Measurements from ENCODE around the gene HIPK4.

HIPK4 gene

DNA sequence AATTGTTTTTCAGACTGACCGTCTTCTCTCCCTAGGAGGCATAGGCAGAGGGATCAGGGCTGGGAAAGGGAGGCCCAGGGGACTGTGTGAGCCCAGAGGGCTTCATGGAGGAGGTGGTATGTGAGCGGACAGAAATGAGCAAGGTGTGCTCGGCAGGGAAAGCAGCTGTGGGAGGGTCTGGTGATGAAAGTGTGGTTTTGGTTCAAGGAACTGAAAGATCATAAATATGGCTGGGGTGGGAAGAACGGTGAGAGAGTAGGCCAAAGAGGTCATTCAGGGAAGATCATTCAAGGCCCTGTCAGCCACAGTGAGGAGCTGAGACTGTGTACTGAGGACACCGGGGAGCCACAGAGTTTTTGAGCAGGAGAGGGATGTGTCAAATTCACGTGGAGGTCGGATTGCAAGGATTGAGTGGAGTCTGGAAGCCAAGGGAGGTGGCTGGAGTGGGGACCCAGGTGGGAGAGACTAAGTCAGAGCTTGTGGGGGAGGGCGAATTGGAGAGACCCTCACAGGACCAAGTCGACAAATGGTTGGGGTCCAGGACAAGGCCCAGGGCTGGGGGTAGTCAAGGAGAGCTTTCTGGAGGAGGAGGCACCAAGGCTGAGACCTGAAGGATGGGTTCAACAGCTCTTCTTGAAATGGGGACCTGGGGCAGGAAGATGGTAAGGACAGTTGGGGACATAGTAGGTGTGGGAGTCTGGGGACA lies 33.9 kb downstream of the HIPK4 start:
- H3K4me2 ChIP-seq (ENCODE audit: low read length, poor library complexity, severe bottlenecking): no peak overlapping the region
- no peak overlapping the region for H3K14ac ChIP-seq (ENCODE audit: low read length in 2 of 2)
- no peaks in the 10 kb centered on the region for H3K27me3 ChIP-seq (ENCODE audit: control insufficient read depth in 1 of 2, insufficient read depth in 1 of 2, low read length in 2 of 2)
- no peak overlapping the region for H3K18ac ChIP-seq (ENCODE audit: low read depth in 1 of 2, low read length in 2 of 2)
- no peak overlapping the region for H3K9ac ChIP-seq (ENCODE audit: low read length)
- no peak overlapping the region for H3K23ac ChIP-seq (ENCODE audit: low read length in 2 of 2)
- DNase-seq: no peak
- H3K79me1 ChIP-seq (replicated peaks; ENCODE audit: low read length, poor library complexity, severe bottlenecking): peaks cover 44% of the 10 kb centered on the region
- H4K91ac ChIP-seq (ENCODE audit: low read length): no peak overlapping the region
- no peak overlapping the region for H2AK5ac ChIP-seq (ENCODE audit: low read length, severe bottlenecking)
- H3K4me3 ChIP-seq (ENCODE audit: insufficient read depth in 1 of 2, low read depth in 1 of 2, low read length in 2 of 2): no peak overlapping the region
- no peak overlapping the region for H3K27ac ChIP-seq (ENCODE audit: low read length, poor library complexity, severe bottlenecking)
- H3K9me3 ChIP-seq (ENCODE audit: control insufficient read depth, low read length): no peaks in the 10 kb centered on the region
- 83% methylated on average over 9 of the region's 9 CpGs for WGBS
- peaks cover 24 to 25% of the 10 kb centered on the region in 2 experiments for H3K36me3 ChIP-seq (ENCODE audit: control insufficient read depth in 1 of 2, insufficient read depth in 2 of 2, low read depth in 1 of 2, low read length in 2 of 2)
- no peak overlapping the region for H2AFZ ChIP-seq (ENCODE audit: low read depth, low read length)
- H3K4ac ChIP-seq (ENCODE audit: low read depth in 1 of 2, low read length in 2 of 2): no peak overlapping the region
- H3K4me1 ChIP-seq (ENCODE audit: control insufficient read depth, insufficient read depth, low read depth, low read length): peaks cover 6% of the 10 kb centered on the region
- H4K8ac ChIP-seq (ENCODE audit: low read length): peak overlapping the region; percentile 7
- no peak overlapping the region for H2BK12ac ChIP-seq (ENCODE audit: low read length in 2 of 2)
- H2BK5ac ChIP-seq (ENCODE audit: low read depth, low read length, poor library complexity, severe bottlenecking): no peak overlapping the region
- no peak overlapping the region for H2BK15ac ChIP-seq (ENCODE audit: low read depth, poor library complexity, severe bottlenecking)
- no peak overlapping the region for H2BK120ac ChIP-seq (ENCODE audit: low read depth, low read length)

DNA sequence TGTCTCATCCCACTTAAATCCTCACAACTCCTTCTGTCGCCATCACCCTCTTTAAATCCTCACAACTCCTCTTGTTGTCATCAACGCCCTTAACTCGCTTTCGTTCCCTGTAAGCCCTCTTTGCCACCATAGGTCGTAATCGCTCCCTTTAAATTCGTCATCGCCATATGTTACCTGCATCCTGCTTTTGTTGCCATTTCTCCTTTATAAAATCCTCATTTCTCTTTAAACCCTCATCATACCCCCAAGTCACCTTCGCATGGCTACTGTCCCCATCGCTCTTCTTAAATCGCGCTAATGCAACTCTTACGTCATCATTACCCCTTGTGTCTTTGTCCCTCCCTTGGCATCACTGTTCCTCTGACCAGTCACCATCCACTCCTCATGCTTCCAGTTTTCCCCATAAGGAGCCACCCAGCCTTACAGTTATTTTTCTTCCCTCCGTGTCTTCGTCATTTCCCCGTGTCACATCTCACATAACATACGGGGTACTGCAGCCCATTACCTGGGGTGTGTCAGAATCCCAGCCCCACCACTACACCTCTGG lies 40.9 kb downstream of the HIPK4 start:
- peaks cover 10% of the 10 kb centered on the region for H3K4me1 ChIP-seq (ENCODE audit: control insufficient read depth, insufficient read depth, low read depth, low read length)
- H3K14ac ChIP-seq (ENCODE audit: low read length in 2 of 2): peak overlapping the region in 1 of 2 experiments; percentile 90
- no peak overlapping the region for H4K8ac ChIP-seq (ENCODE audit: low read length)
- H3K79me1 ChIP-seq (replicated peaks; ENCODE audit: low read length, poor library complexity, severe bottlenecking): peaks cover 32% of the 10 kb centered on the region
- H3K23ac ChIP-seq (ENCODE audit: low read length in 2 of 2): peak overlapping the region in 1 of 2 experiments; percentile 83
- DNase-seq: peak; percentile 77
- 21% methylated on average over 17 of the region's 17 CpGs for WGBS
- H3K4me3 ChIP-seq (ENCODE audit: insufficient read depth in 1 of 2, low read depth in 1 of 2, low read length in 2 of 2): peak overlapping the region; percentile 48 to 89
- no peak overlapping the region for H2BK120ac ChIP-seq (ENCODE audit: low read depth, low read length)
- no peak overlapping the region for H2BK5ac ChIP-seq (ENCODE audit: low read depth, low read length, poor library complexity, severe bottlenecking)
- peak overlapping the region in 1 of 2 experiments; percentile 56 for H3K4ac ChIP-seq (ENCODE audit: low read depth in 1 of 2, low read length in 2 of 2)
- H3K4me2 ChIP-seq (ENCODE audit: low read length, poor library complexity, severe bottlenecking): peak overlapping the region; percentile 82
- H3K18ac ChIP-seq (ENCODE audit: low read depth in 1 of 2, low read length in 2 of 2): peak overlapping the region; percentile 34 to 50
- H3K27me3 ChIP-seq (ENCODE audit: control insufficient read depth in 1 of 2, insufficient read depth in 1 of 2, low read length in 2 of 2): no peaks in the 10 kb centered on the region
- no peaks in the 10 kb centered on the region for H3K9me3 ChIP-seq (ENCODE audit: control insufficient read depth, low read length)
- no peak overlapping the region for H2AK5ac ChIP-seq (ENCODE audit: low read length, severe bottlenecking)
- peak overlapping the region; percentile 33 for H3K27ac ChIP-seq (ENCODE audit: low read length, poor library complexity, severe bottlenecking)
- no peak overlapping the region for H2BK15ac ChIP-seq (ENCODE audit: low read depth, poor library complexity, severe bottlenecking)
- H2BK12ac ChIP-seq (ENCODE audit: low read length in 2 of 2): peak overlapping the region in 1 of 2 experiments; percentile 83
- peaks cover 9 to 14% of the 10 kb centered on the region in 2 experiments for H3K36me3 ChIP-seq (ENCODE audit: control insufficient read depth in 1 of 2, insufficient read depth in 2 of 2, low read depth in 1 of 2, low read length in 2 of 2)
- peak overlapping the region; percentile 36 for H4K91ac ChIP-seq (ENCODE audit: low read length)
- H3K9ac ChIP-seq (ENCODE audit: low read length): peak overlapping the region; percentile 94
- H2AFZ ChIP-seq (ENCODE audit: low read depth, low read length): no peak overlapping the region

DNA sequence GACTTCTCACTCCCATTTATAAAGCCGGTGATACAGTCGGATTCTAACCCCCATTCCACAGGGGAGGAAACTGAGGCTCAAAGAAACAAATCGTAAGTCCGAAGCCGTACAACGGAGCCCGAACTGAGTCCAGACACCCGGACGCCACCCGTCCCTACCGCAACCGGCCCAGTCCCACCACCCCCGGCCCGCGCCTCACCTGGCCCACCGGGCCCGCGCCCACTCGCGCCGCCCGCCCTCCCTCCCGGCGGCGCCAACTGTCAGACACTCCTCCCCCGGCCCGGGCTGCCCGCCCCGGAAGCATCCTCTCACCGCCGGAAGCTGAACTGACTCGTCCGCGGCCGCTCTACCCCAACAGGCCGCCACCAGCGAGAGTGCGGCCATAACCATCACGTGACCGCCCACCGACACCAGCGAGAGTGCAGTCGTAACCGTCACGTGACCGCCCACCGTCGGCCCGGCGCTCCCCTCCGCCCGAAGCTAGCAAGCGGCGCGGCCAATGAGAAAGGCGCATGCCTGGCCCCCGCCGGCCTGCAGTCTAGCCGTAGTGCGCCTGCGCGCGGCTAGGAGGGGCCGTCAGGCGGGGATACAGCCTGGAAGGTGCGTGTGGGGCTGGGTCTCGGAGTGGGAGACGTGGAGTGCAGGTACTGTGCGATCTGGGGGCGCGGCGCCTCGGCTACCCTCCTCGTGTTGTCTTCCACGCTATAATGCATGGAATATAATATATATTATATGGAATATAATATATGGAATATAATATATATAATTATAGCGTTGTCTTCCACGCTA lies 41.7 kb downstream of the HIPK4 start, which contains the start of the genes C19orf47 and PLD3:
TSS of gene C19orf47 (minus strand) at position 273 of the 789 bp plus-strand sequence. CDS start 6,540 bp downstream, outside the sequence.
TSS of gene PLD3 (plus strand) at position 571 of the 789 bp plus-strand sequence. CDS start 17,789 bp downstream, outside the sequence.
- H3K4me3 ChIP-seq (ENCODE audit: insufficient read depth in 1 of 2, low read depth in 1 of 2, low read length in 2 of 2): peak within 1 kb of the TSS; percentile 91 to 93
- WGBS: under 1% methylated on average over 54 of the region's 77 CpGs
- no peak within 1 kb of the TSS for H2BK120ac ChIP-seq (ENCODE audit: low read depth, low read length)
- H3K18ac ChIP-seq (ENCODE audit: low read depth in 1 of 2, low read length in 2 of 2): peak within 1 kb of the TSS; percentile 34 to 50
- H4K8ac ChIP-seq (ENCODE audit: low read length): peak within 1 kb of the TSS; percentile 45
- DNase-seq: peak; percentile 99
- H3K4ac ChIP-seq (ENCODE audit: low read depth in 1 of 2, low read length in 2 of 2): peak within 1 kb of the TSS in 1 of 2 experiments; percentile 82
- peak within 1 kb of the TSS; percentile 83 for H2AFZ ChIP-seq (ENCODE audit: low read depth, low read length)
- H3K23ac ChIP-seq (ENCODE audit: low read length in 2 of 2): peak within 1 kb of the TSS in 1 of 2 experiments; percentile 83
- peak within 1 kb of the TSS in 1 of 2 experiments; percentile 90 for H3K14ac ChIP-seq (ENCODE audit: low read length in 2 of 2)
- peak within 1 kb of the TSS; percentile 94 for H3K9ac ChIP-seq (ENCODE audit: low read length)
- H2BK12ac ChIP-seq (ENCODE audit: low read length in 2 of 2): peak within 1 kb of the TSS in 1 of 2 experiments; percentile 83
- H3K4me1 ChIP-seq (ENCODE audit: control insufficient read depth, insufficient read depth, low read depth, low read length): peaks cover 10% of the 10 kb centered on the region
- H2AK5ac ChIP-seq (ENCODE audit: low read length, severe bottlenecking): no peak within 1 kb of the TSS
- peaks cover 34% of the 10 kb centered on the region for H3K79me1 ChIP-seq (replicated peaks; ENCODE audit: low read length, poor library complexity, severe bottlenecking)
- H3K36me3 ChIP-seq (ENCODE audit: control insufficient read depth in 1 of 2, insufficient read depth in 2 of 2, low read depth in 1 of 2, low read length in 2 of 2): peaks cover 11 to 14% of the 10 kb centered on the region in 2 experiments
- no peak within 1 kb of the TSS for H2BK15ac ChIP-seq (ENCODE audit: low read depth, poor library complexity, severe bottlenecking)
- H2BK5ac ChIP-seq (ENCODE audit: low read depth, low read length, poor library complexity, severe bottlenecking): no peak within 1 kb of the TSS
- H4K91ac ChIP-seq (ENCODE audit: low read length): peak within 1 kb of the TSS; percentile 36
- no peaks in the 10 kb centered on the region for H3K27me3 ChIP-seq (ENCODE audit: control insufficient read depth in 1 of 2, insufficient read depth in 1 of 2, low read length in 2 of 2)
- peak within 1 kb of the TSS; percentile 33 for H3K27ac ChIP-seq (ENCODE audit: low read length, poor library complexity, severe bottlenecking)
- H3K9me3 ChIP-seq (ENCODE audit: control insufficient read depth, low read length): no peaks in the 10 kb centered on the region
- peak within 1 kb of the TSS; percentile 90 for H3K4me2 ChIP-seq (ENCODE audit: low read length, poor library complexity, severe bottlenecking)

Data from mesenchymal stem cell (in vitro differentiated cells and primary cell).